MM.1S (cell line): ENCODE measurements around the gene HCN1.

Experiments
- DNase-seq: peaks from one replicate; pipeline ENCODE4 v3.0.0-alpha.2; 2015
- H2AFZ ChIP-seq: fragments of 300-600 bp; sonication (generic); 2 replicates; pipeline ENCODE4 v1.6.0; 2016; ENCODE audit warnings: antibody characterized with exemption, low read length
- H3F3A ChIP-seq: fragments of 300-600 bp; sonication (generic); 2 replicates; pipeline ENCODE4 v1.6.1; 2016; ENCODE audit warnings: mild to moderate bottlenecking, antibody characterized with exemption, low read length, moderate library complexity, mixed read lengths; ENCODE audit not compliant: insufficient read depth
- H3K27ac ChIP-seq: fragments of 300-600 bp; sonication (generic); 2 replicates; pipeline ENCODE4 v1.5.1; 2016; ENCODE audit warnings: mild to moderate bottlenecking, low read length
- H3K27me3 ChIP-seq: fragments of 300-600 bp; sonication (generic); replicated peaks from 2 replicates; pipeline ENCODE4 v1.6.0; 2016; ENCODE audit warnings: low read length; ENCODE audit not compliant: insufficient read depth
- H3K36me3 ChIP-seq: fragments of 300-600 bp; sonication (generic); replicated peaks from 2 replicates; pipeline ENCODE4 v1.6.1; 2016; ENCODE audit warnings: mild to moderate bottlenecking, low read length, mixed read lengths; ENCODE audit not compliant: insufficient read depth
- H3K4me1 ChIP-seq: fragments of 300-600 bp; sonication (generic); 2 replicates; pipeline ENCODE4 v1.6.1; 2016; ENCODE audit warnings: low read length, mixed read lengths
- H3K4me2 ChIP-seq: fragments of 300-600 bp; sonication (generic); 2 replicates; pipeline ENCODE4 v1.6.0; 2016; ENCODE audit warnings: low read depth, low read length
- H3K4me3 ChIP-seq: fragments of 300-600 bp; sonication (generic); 2 replicates; pipeline ENCODE4 v1.5.1; 2016; ENCODE audit warnings: low read length, mixed read lengths
- H3K79me2 ChIP-seq: fragments of 300-600 bp; sonication (generic); 2 replicates; pipeline ENCODE4 v1.6.1; 2016; ENCODE audit warnings: mixed run types, low read length, mixed read lengths
- H3K9ac ChIP-seq: fragments of 300-600 bp; sonication (generic); 2 replicates; pipeline ENCODE4 v1.6.1; 2016; ENCODE audit warnings: low read length, mixed read lengths
- H3K9me2 ChIP-seq: fragments of 300-600 bp; sonication (generic); replicated peaks from 2 replicates; pipeline ENCODE4 v1.6.1; 2016; ENCODE audit warnings: mild to moderate bottlenecking, low read length, mixed read lengths; ENCODE audit not compliant: insufficient read depth
- H3K9me3 ChIP-seq: fragments of 300-600 bp; sonication (generic); replicated peaks from 2 replicates; pipeline ENCODE4 v1.6.1; 2016; ENCODE audit warnings: mild to moderate bottlenecking, low read length, mixed read lengths; ENCODE audit not compliant: insufficient read depth
- H4K20me1 ChIP-seq: fragments of 300-600 bp; sonication (generic); 2 replicates; pipeline ENCODE4 v1.6.1; 2016; ENCODE audit warnings: mild to moderate bottlenecking, low read length, moderate library complexity, mixed read lengths; ENCODE audit not compliant: insufficient read depth
- EZH2 ChIP-seq: fragments of 300-600 bp; sonication (generic); optimal IDR thresholded peaks from 2 replicates; pipeline ENCODE3; 2017; ENCODE audit warnings: low read depth, mild to moderate bottlenecking, antibody characterized with exemption, low read length, mixed read lengths
- EZH2phosphoT487 ChIP-seq: fragments of 300-600 bp; sonication (generic); IDR thresholded peaks from 2 replicates; pipeline ENCODE4 v1.6.1; 2018; ENCODE audit warnings: antibody characterized with exemption, low read length
- TF ChIP-seq, protein P1 (sequence below): fragments of 300-600 bp; sonication (generic); IDR thresholded peaks from 2 replicates; pipeline ENCODE4 v1.5.1; 2016; ENCODE audit warnings: antibody characterized with exemption, low read length, mixed read lengths

The HCN1 gene

DNA sequence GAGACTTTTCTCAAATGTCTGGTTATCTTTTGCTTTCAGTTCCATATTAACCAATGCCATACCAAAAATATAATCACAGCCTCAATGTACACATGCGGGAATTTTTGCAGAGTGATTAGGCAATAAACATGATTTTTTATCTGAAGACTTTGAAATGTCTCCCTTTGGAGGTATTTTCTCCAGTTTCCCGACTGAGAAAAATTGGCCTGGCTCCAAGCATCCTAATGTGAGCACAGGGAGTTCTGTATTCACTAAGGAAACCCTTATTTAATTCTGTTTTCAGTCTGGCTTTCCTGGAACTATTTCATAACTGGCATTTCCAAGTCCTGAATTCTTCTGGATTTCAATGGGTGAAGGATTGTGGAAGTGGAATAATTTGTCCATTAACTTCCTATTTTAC, 8.5 kb downstream of the HCN1 start:
- DNase-seq: no peak
- no peaks in the 10 kb centered on the region for H3K4me1 ChIP-seq
- no peak overlapping the region for H3K4me3 ChIP-seq
- H3K27ac ChIP-seq: no peak overlapping the region
- H3K4me2 ChIP-seq: no peak overlapping the region
- no peaks in the 10 kb centered on the region for H3K27me3 ChIP-seq
- no peaks in the 10 kb centered on the region for H3K36me3 ChIP-seq
- no peak overlapping the region for H2AFZ ChIP-seq
- H3K9me3 ChIP-seq: no peaks in the 10 kb centered on the region
- no peaks in the 10 kb centered on the region for H3K79me2 ChIP-seq
- H4K20me1 ChIP-seq: no peaks in the 10 kb centered on the region
- no peak overlapping the region for H3K9ac ChIP-seq
- TF ChIP-seq EZH2phosphoT487: no peak
- TF ChIP-seq, protein P1, sequence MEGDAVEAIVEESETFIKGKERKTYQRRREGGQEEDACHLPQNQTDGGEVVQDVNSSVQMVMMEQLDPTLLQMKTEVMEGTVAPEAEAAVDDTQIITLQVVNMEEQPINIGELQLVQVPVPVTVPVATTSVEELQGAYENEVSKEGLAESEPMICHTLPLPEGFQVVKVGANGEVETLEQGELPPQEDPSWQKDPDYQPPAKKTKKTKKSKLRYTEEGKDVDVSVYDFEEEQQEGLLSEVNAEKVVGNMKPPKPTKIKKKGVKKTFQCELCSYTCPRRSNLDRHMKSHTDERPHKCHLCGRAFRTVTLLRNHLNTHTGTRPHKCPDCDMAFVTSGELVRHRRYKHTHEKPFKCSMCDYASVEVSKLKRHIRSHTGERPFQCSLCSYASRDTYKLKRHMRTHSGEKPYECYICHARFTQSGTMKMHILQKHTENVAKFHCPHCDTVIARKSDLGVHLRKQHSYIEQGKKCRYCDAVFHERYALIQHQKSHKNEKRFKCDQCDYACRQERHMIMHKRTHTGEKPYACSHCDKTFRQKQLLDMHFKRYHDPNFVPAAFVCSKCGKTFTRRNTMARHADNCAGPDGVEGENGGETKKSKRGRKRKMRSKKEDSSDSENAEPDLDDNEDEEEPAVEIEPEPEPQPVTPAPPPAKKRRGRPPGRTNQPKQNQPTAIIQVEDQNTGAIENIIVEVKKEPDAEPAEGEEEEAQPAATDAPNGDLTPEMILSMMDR: no peak
- TF ChIP-seq EZH2: no peak
- no peaks in the 10 kb centered on the region for H3K9me2 ChIP-seq
- H3F3A ChIP-seq: no peaks in the 10 kb centered on the region

DNA sequence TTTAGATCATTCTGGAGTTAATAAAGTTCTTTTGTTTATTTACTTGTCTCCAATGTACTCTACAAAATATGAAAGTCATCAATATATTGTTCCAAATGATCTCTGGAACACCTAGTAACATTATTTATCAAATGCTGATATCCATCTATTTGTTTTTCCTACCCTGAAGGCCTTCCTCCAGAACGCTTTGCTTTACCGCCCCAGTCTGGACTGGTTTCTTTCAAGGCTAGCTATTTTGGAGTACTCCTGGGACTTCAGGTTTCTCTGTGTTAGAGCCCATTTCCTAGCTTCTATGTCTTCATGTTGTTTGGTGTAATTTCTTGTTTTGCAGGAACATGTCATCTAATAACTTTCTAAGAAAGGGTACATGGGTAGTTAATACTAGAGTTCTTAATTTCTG, 9.6 kb downstream of the HCN1 start:
- H3K4me1 ChIP-seq: no peaks in the 10 kb centered on the region
- H4K20me1 ChIP-seq: no peaks in the 10 kb centered on the region
- no peaks in the 10 kb centered on the region for H3K79me2 ChIP-seq
- H3K9me3 ChIP-seq: no peaks in the 10 kb centered on the region
- H3K36me3 ChIP-seq: no peaks in the 10 kb centered on the region
- no peak overlapping the region for H2AFZ ChIP-seq
- no peak for TF ChIP-seq EZH2phosphoT487
- TF ChIP-seq, protein P1: no peak
- no peak for TF ChIP-seq EZH2
- no peak for DNase-seq
- H3K27me3 ChIP-seq: no peaks in the 10 kb centered on the region
- no peaks in the 10 kb centered on the region for H3F3A ChIP-seq
- H3K27ac ChIP-seq: no peak overlapping the region
- H3K9ac ChIP-seq: no peak overlapping the region
- no peak overlapping the region for H3K4me2 ChIP-seq
- no peaks in the 10 kb centered on the region for H3K9me2 ChIP-seq
- H3K4me3 ChIP-seq: no peak overlapping the region

DNA sequence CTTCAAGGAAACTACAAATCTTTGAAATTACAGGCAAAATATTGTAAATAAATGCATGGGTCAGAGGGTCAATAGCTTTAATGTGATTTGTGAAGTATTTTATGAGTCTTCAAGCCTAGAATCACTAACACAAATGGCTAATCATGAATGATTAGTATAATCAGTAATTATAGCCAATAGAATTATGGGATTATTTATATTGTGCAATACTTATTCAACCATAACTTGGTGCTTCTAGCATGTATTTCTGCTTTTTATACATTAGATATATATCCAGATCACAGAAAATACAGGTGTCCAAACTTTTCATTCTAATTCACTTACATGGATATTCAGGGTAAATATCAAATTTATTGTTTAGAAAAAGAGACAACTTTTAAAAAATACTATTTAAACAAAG, 12.1 kb downstream of the HCN1 start:
- no peak overlapping the region for H2AFZ ChIP-seq
- no peaks in the 10 kb centered on the region for H3K27me3 ChIP-seq
- H3K9ac ChIP-seq: no peak overlapping the region

More for the DNA sequence above, 12.1 kb downstream of the HCN1 start:
- no peaks in the 10 kb centered on the region for H3K79me2 ChIP-seq
- H4K20me1 ChIP-seq: no peaks in the 10 kb centered on the region
- no peaks in the 10 kb centered on the region for H3K36me3 ChIP-seq
- no peaks in the 10 kb centered on the region for H3F3A ChIP-seq
- no peaks in the 10 kb centered on the region for H3K4me1 ChIP-seq
- TF ChIP-seq EZH2phosphoT487: no peak
- no peak for TF ChIP-seq EZH2
- TF ChIP-seq, protein P1: no peak
- no peaks in the 10 kb centered on the region for H3K9me2 ChIP-seq
- H3K4me2 ChIP-seq: no peak overlapping the region
- no peak for DNase-seq
- no peak overlapping the region for H3K27ac ChIP-seq
- H3K4me3 ChIP-seq: no peak overlapping the region
- no peaks in the 10 kb centered on the region; the same call in 1 of the 2 replicates for H3K9me3 ChIP-seq
